ENCODE results near the gene GJB1. TPM values are rescaled to one million over a fixed set of nuclear protein-coding genes. Genes with fewer than 3 reads are reported as not detected.

Gene GJB1
- total and polyA plus RNA-seq, 2 experiments from 2014 or later: 0.14 TPM; not detected in 1

GRCh38 chrX:71173440-71173839, 49.6 kb upstream of the GJB1 start:
- H3K4me3 Mint-ChIP-seq: no peak overlapping the region
- no peaks in the 10 kb centered on the region for H3K79me2 ChIP-seq (replicated peaks; ENCODE audit: insufficient read depth)
- H3K27me3 Mint-ChIP-seq (ENCODE audit: insufficient read depth, low read depth, poor library complexity): peaks cover 15% of the 10 kb centered on the region
- H3K9me2 ChIP-seq (ENCODE audit: insufficient read depth): no peaks in the 10 kb centered on the region
- TF ChIP-seq REST (IDR thresholded peaks at IDR 0.05; ENCODE audit: unreplicated experiment): no peak
- no peak for TF ChIP-seq NANOG (IDR thresholded peaks at IDR 0.05; ENCODE audit: borderline replicate concordance)
- no peak for TF ChIP-seq ZNF462 (CRISPR knock-in tag; IDR thresholded peaks at IDR 0.05)
- TF ChIP-seq CREB1 (CRISPR knock-in tag; IDR thresholded peaks at IDR 0.05; ENCODE audit: low read depth): no peak
- TF ChIP-seq ZNF331 (CRISPR knock-in tag; IDR thresholded peaks at IDR 0.05; ENCODE audit: low read depth): no peak
- TF ChIP-seq EZH2phosphoT487 (IDR thresholded peaks at IDR 0.05; ENCODE audit: unreplicated experiment): no peak
- TF ChIP-seq EZH2 (IDR thresholded peaks at IDR 0.05; ENCODE audit: low read depth, unreplicated experiment): no peak
- TF ChIP-seq ETS1 (IDR thresholded peaks at IDR 0.05): no peak
- no peak for TF ChIP-seq JUNB (IDR thresholded peaks at IDR 0.05; ENCODE audit: unreplicated experiment)
- TF ChIP-seq CTCF (conservative IDR thresholded peaks at IDR 0.05; ENCODE audit: low read depth in 2 of 2): no peak
- TF ChIP-seq STAT1 (IDR thresholded peaks at IDR 0.05; ENCODE audit: unreplicated experiment): no peak
- TF ChIP-seq POLR2AphosphoS5 (IDR thresholded peaks at IDR 0.05; ENCODE audit: low read depth): no peak
- TF ChIP-seq ZNF114 (CRISPR knock-in tag; IDR thresholded peaks at IDR 0.05): no peak
- H3K4me3 ChIP-seq: no peak overlapping the region
- no peaks in the 10 kb centered on the region; the same call in 2 of the 3 replicates for H3K9me3 Mint-ChIP-seq
- H3K27ac ChIP-seq (ENCODE audit: low read depth): no peak overlapping the region
- H3K27me3 ChIP-seq (ENCODE audit: insufficient read depth): no peaks in the 10 kb centered on the region
- peaks cover 25% of the 10 kb centered on the region for H3K4me1 Mint-ChIP-seq
- no peaks in the 10 kb centered on the region for H3K36me3 ChIP-seq (ENCODE audit: insufficient read depth)
- no peaks in the 10 kb centered on the region for H4K20me1 ChIP-seq (replicated peaks; ENCODE audit: insufficient read depth)
- no peaks in the 10 kb centered on the region for H3F3A ChIP-seq (replicated peaks; ENCODE audit: low read depth)
- no peak for ATAC-seq
- no peaks in the 10 kb centered on the region for H3K4me1 ChIP-seq (ENCODE audit: insufficient read depth)
- H3K27ac Mint-ChIP-seq: no peak overlapping the region
- peaks cover 2% of the 10 kb centered on the region; the same call in 1 of the 3 replicates for H3K36me3 Mint-ChIP-seq (ENCODE audit: low read depth)
- no peak overlapping the region for H3K4me2 ChIP-seq
- DNase-seq (ENCODE audit: low spot score): no peak
- no peak overlapping the region for H2AFZ ChIP-seq
